Activated CD4-positive, alpha-beta T cell treated with anti-CD3 and anti-CD28 coated beads, Interleukin-2, amount 10 ng/mL, durations not matched to agents 7 days and 5 days (primary cell): Measurements from ENCODE around the gene IFNL2. TPM values are rescaled to one million over a fixed set of nuclear protein-coding genes. Genes with fewer than 3 reads are reported as not detected.
A peak's percentile ranks its signal among the peaks of the same experiment; 100 is the strongest.
"Not testable (repeated sequence)": the region's sequence is repeated elsewhere in the genome, so short reads cannot be mapped to it uniquely, and the experiment has no call there.

Experiments
- CTCF ChIA-PET: fragments of 350-600 bp; sonication (Branson Sonifier 250); formaldehyde crosslinking; loops from one replicate; lab custom pipeline; 2021; ENCODE audit warnings: antibody characterized with exemption; lab: Charles Lee
- POLR2A ChIA-PET: fragments of 350-600 bp; sonication (Branson Sonifier 250); formaldehyde crosslinking; loops from one replicate; lab custom pipeline; 2021; ENCODE audit warnings: antibody characterized with exemption; lab: Charles Lee
- DNase-seq: peaks from one replicate; pipeline ENCODE4 v3.0.0-alpha.2; 2020
- H3K27ac Mint-ChIP-seq: one replicate; pipeline ENCODE4 v1.8.0; 2021; ENCODE audit warnings: mild to moderate bottlenecking, moderate library complexity, mixed read lengths
- H3K27me3 Mint-ChIP-seq: one replicate; pipeline ENCODE4 v1.8.0; 2021; ENCODE audit warnings: mixed read lengths
- H3K36me3 Mint-ChIP-seq: one replicate; pipeline ENCODE4 v1.8.0; 2021; ENCODE audit warnings: low read depth, mixed read lengths
- H3K4me1 Mint-ChIP-seq: one replicate; pipeline ENCODE4 v1.8.0; 2021; ENCODE audit warnings: mixed read lengths
- H3K4me3 Mint-ChIP-seq: one replicate; pipeline ENCODE4 v1.8.0; 2021; ENCODE audit warnings: mild to moderate bottlenecking, moderate library complexity, mixed read lengths
- H3K9me3 Mint-ChIP-seq: one replicate; pipeline ENCODE4 v1.8.0; 2021; ENCODE audit warnings: mixed read lengths
- total RNA-seq, 2 experiments: library from RNA; stranded (reverse); gene quantifications; one replicate each; pipeline ENCODE4 v1.2.3, GENCODE V29; 2021

Gene IFNL2
- total RNA-seq, 2 experiments from 2014 or later, result not detected

- H3K4me1 Mint-ChIP-seq, H3K4me3 Mint-ChIP-seq, DNase-seq, H3K9me3 Mint-ChIP-seq, CTCF ChIA-PET, H3K27me3 Mint-ChIP-seq, H3K36me3 Mint-ChIP-seq: not testable (repeated sequence)
- POLR2A ChIA-PET, result interaction anchor here (0.6 kb wide), 1 partner anchor 217 kb away, joined by 8 read pairs; no protein-coding TSS in a partner anchor
- H3K27ac Mint-ChIP-seq, result peak within 1 kb of the TSS; percentile 27
These were observed 23.6 kb upstream of the IFNL2 start, which contains the start of gene IFNL3 for GRCh38 chr19:39244410-39245100. Gene IFNL3, minus strand, starts transcription at chr19:39245006. Its CDS starts 39 bp downstream, at chr19:39244967.

- POLR2A ChIA-PET, H3K27me3 Mint-ChIP-seq, H3K36me3 Mint-ChIP-seq, H3K4me1 Mint-ChIP-seq, H3K9me3 Mint-ChIP-seq, H3K27ac Mint-ChIP-seq, CTCF ChIA-PET, DNase-seq, H3K4me3 Mint-ChIP-seq: not testable (repeated sequence)
These were observed 23.0 kb upstream of the IFNL2 start for GRCh38 chr19:39245166-39245565.

- no peak for DNase-seq
- H3K27me3 Mint-ChIP-seq, result peaks cover 11% of the 10 kb centered on the region
- ChIA-PET POLR2A (no interaction called here), CTCF (interaction anchor here (1.0 kb wide), 1 partner anchor 48 kb away, joined by 3 read pairs; no protein-coding TSS in a partner anchor)
- no peak overlapping the region for H3K4me3 Mint-ChIP-seq
- peaks cover 4% of the 10 kb centered on the region for H3K4me1 Mint-ChIP-seq
- no peaks in the 10 kb centered on the region for H3K36me3 Mint-ChIP-seq
- H3K9me3 Mint-ChIP-seq, result no peaks in the 10 kb centered on the region
- H3K27ac Mint-ChIP-seq, result no peak overlapping the region
These were observed 21.1 kb upstream of the IFNL2 start for GRCh38 chr19:39246951-39247669.

GRCh38 chr19:39247701-39248664 lies 20.2 kb upstream of the IFNL2 start:
- H3K27ac Mint-ChIP-seq, result no peak overlapping the region
- H3K36me3 Mint-ChIP-seq, result no peaks in the 10 kb centered on the region
- H3K4me1 Mint-ChIP-seq, result peaks cover 12% of the 10 kb centered on the region
- no peaks in the 10 kb centered on the region for H3K9me3 Mint-ChIP-seq
- peaks cover 11% of the 10 kb centered on the region for H3K27me3 Mint-ChIP-seq
- ChIA-PET CTCF (interaction anchor here (1.0 kb wide), 1 partner anchor 49 kb away, joined by 3 read pairs; no protein-coding TSS in a partner anchor), POLR2A (no interaction called here)
- no peak for DNase-seq
- H3K4me3 Mint-ChIP-seq, result no peak overlapping the region

- peaks cover 11% of the 10 kb centered on the region for H3K27me3 Mint-ChIP-seq
- ChIA-PET POLR2A (no interaction called here), CTCF (interaction anchor here (0.7 kb wide), 1 partner anchor 97 kb away, joined by 3 read pairs; no protein-coding TSS in a partner anchor)
- no peak within 1 kb of the TSS for H3K4me3 Mint-ChIP-seq
- H3K9me3 Mint-ChIP-seq, result no peaks in the 10 kb centered on the region
- DNase-seq, result no peak
- no peaks in the 10 kb centered on the region for H3K36me3 Mint-ChIP-seq
- H3K4me1 Mint-ChIP-seq, result peaks cover 12% of the 10 kb centered on the region
- no peak within 1 kb of the TSS for H3K27ac Mint-ChIP-seq
These were observed 19.4 kb upstream of the IFNL2 start, which contains the start of gene IFNL4 for GRCh38 chr19:39248806-39249205. Gene IFNL4, minus strand, starts transcription at chr19:39248856.

- ChIA-PET POLR2A (no interaction called here), CTCF (interaction anchor here (0.6 kb wide), 1 partner anchor 125 kb away, joined by 3 read pairs; no protein-coding TSS in a partner anchor)
- Mint-ChIP-seq H3K4me1 (peaks cover 12% of the 10 kb centered on the region), H3K4me3 (no peak overlapping the region), H3K27ac (no peak overlapping the region), H3K36me3 (no peaks in the 10 kb centered on the region), H3K9me3 (no peaks in the 10 kb centered on the region), H3K27me3 (peaks cover 11% of the 10 kb centered on the region)
- DNase-seq, result no peak
These were observed 17.1 kb upstream of the IFNL2 start for GRCh38 chr19:39251081-39251480.

GRCh38 chr19:39251846-39252245 lies 16.4 kb upstream of the IFNL2 start:
- CTCF ChIA-PET, result no interaction called here

GRCh38 chr19:39252458-39252857 lies 15.7 kb upstream of the IFNL2 start:
- H3K27ac Mint-ChIP-seq, result no peak overlapping the region
- H3K4me3 Mint-ChIP-seq, result no peak overlapping the region
- ChIA-PET CTCF (no interaction called here), POLR2A (no interaction called here)
- peaks cover 12% of the 10 kb centered on the region for H3K4me1 Mint-ChIP-seq
- DNase-seq, result no peak
- peaks cover 6% of the 10 kb centered on the region for H3K27me3 Mint-ChIP-seq
- H3K36me3 Mint-ChIP-seq, result no peaks in the 10 kb centered on the region
- H3K9me3 Mint-ChIP-seq, result no peaks in the 10 kb centered on the region

More at GRCh38 chr19:39251846-39252245, 16.4 kb upstream of the IFNL2 start:
- H3K4me3 Mint-ChIP-seq, result no peak overlapping the region
- H3K9me3 Mint-ChIP-seq, result no peaks in the 10 kb centered on the region
- no peak for DNase-seq
- H3K4me1 Mint-ChIP-seq, result peaks cover 12% of the 10 kb centered on the region
- no peak overlapping the region for H3K27ac Mint-ChIP-seq
- POLR2A ChIA-PET, result no interaction called here
- no peaks in the 10 kb centered on the region for H3K36me3 Mint-ChIP-seq
- peaks cover 10% of the 10 kb centered on the region for H3K27me3 Mint-ChIP-seq

- no peak overlapping the region for H3K4me3 Mint-ChIP-seq
- POLR2A ChIA-PET, result no interaction called here
These were observed 14.6 kb upstream of the IFNL2 start for GRCh38 chr19:39253374-39254149.

GRCh38 chr19:39254531-39255345 lies 13.5 kb upstream of the IFNL2 start:
- CTCF ChIA-PET, result no interaction called here
- POLR2A ChIA-PET, result no interaction called here
- H3K36me3 Mint-ChIP-seq, result no peaks in the 10 kb centered on the region

More at GRCh38 chr19:39253374-39254149, 14.6 kb upstream of the IFNL2 start:
- no peaks in the 10 kb centered on the region for H3K36me3 Mint-ChIP-seq
- peaks cover 12% of the 10 kb centered on the region for H3K4me1 Mint-ChIP-seq
- no peak overlapping the region for H3K27ac Mint-ChIP-seq
- DNase-seq, result no peak
- peaks cover 6% of the 10 kb centered on the region for H3K27me3 Mint-ChIP-seq
- CTCF ChIA-PET, result no interaction called here
- no peaks in the 10 kb centered on the region for H3K9me3 Mint-ChIP-seq

GRCh38 chr19:39257227-39257626 lies 11.0 kb upstream of the IFNL2 start:
- no peak for DNase-seq
- CTCF ChIA-PET, result no interaction called here
- POLR2A ChIA-PET, result interaction anchor here (0.8 kb wide), 1 partner anchor 46 kb away, joined by 3 read pairs; no protein-coding TSS in a partner anchor
- no peaks in the 10 kb centered on the region for H3K9me3 Mint-ChIP-seq
- H3K4me3 Mint-ChIP-seq, result no peak overlapping the region
- no peak overlapping the region for H3K27ac Mint-ChIP-seq
- H3K36me3 Mint-ChIP-seq, result no peaks in the 10 kb centered on the region
- H3K27me3 Mint-ChIP-seq, result peaks cover 7% of the 10 kb centered on the region
- H3K4me1 Mint-ChIP-seq, result peaks cover 7% of the 10 kb centered on the region

More at GRCh38 chr19:39254531-39255345, 13.5 kb upstream of the IFNL2 start:
- Mint-ChIP-seq H3K27me3 (peaks cover 2% of the 10 kb centered on the region), H3K4me1 (peaks cover 12% of the 10 kb centered on the region), H3K27ac (no peak overlapping the region), H3K9me3 (no peaks in the 10 kb centered on the region), H3K4me3 (no peak overlapping the region)
- no peak for DNase-seq
